HepG2 (cell line): Measurements from ENCODE around the gene OIT3. TPM values are rescaled to one million over a fixed set of nuclear protein-coding genes. Genes with fewer than 3 reads are reported as not detected.

ENCODE experiments used
- HOXA5 ChIP-seq: sonication (generic); formaldehyde crosslinking; IDR thresholded peaks from 2 replicates; pipeline ENCODE4 v1.4.0; 2020; ENCODE audit warnings: missing genetic modification reagents
- MAFK ChIP-seq, 2 experiments: IDR thresholded peaks in 1 of 2; conservative IDR thresholded peaks in 1 of 2; 2 replicates each; pipeline ENCODE4 v1.6.1; 2011; ENCODE audit warnings: improper control_type of control experiment in 2 of 2, low read length in 2 of 2
- NFATC3 ChIP-seq: sonication (generic); formaldehyde crosslinking; IDR thresholded peaks from 2 replicates; pipeline ENCODE4 v1.5.1; 2020; ENCODE audit warnings: mild to moderate bottlenecking, missing genetic modification reagents
- PCBP1 ChIP-seq: fragments of 200-400 bp; formaldehyde crosslinking; IDR thresholded peaks from 2 replicates; pipeline ENCODE4 v1.6.1; 2017; ENCODE audit warnings: mild to moderate bottlenecking, low read depth, low read length, borderline replicate concordance
- PHB2 ChIP-seq: fragments of 450-650 bp; IDR thresholded peaks from 2 replicates; pipeline ENCODE4 v1.6.1; 2018; ENCODE audit not compliant: partially characterized antibody
- SMAD9 ChIP-seq: sonication (generic); formaldehyde crosslinking; IDR thresholded peaks from 2 replicates; pipeline ENCODE4 v1.5.1; 2020; ENCODE audit warnings: mild to moderate bottlenecking, missing genetic modification reagents
- SOX13 ChIP-seq, 3 experiments: fragments of 450-650 bp in 1 of 3; sonication (generic) in 1 of 3; formaldehyde crosslinking in 1 of 3; IDR thresholded peaks in 2 of 3; conservative IDR thresholded peaks in 1 of 3; 2 replicates each; pipeline versions ENCODE4 v1.5.0 to v1.6.1; 2016 to 2020; ENCODE audit warnings: antibody characterized with exemption in 1 of 3, mild to moderate bottlenecking in 1 of 3, missing compliant biosample characterization in 1 of 3, missing genetic modification reagents in 1 of 3, moderate library complexity in 1 of 3
- TCF12 ChIP-seq, 2 experiments: fragments of 450-650 bp in 1 of 2; sonication (generic) in 1 of 2; formaldehyde crosslinking in 1 of 2; IDR thresholded peaks; 2 replicates each; pipeline versions ENCODE4 v1.6.1 to v1.8.0; 2017 to 2022; ENCODE audit warnings: antibody characterized with exemption in 1 of 2, mild to moderate bottlenecking in 1 of 2, missing genetic modification reagents in 1 of 2, moderate library complexity in 1 of 2
- ZNF354B ChIP-seq: sonication (generic); formaldehyde crosslinking; IDR thresholded peaks from 2 replicates; pipeline ENCODE4 v1.8.0; 2022; ENCODE audit warnings: mild to moderate bottlenecking, missing genetic modification reagents
- ZNF737 ChIP-seq: sonication (generic); formaldehyde crosslinking; IDR thresholded peaks from 2 replicates; pipeline ENCODE4 v1.5.0; 2020; ENCODE audit warnings: missing genetic modification reagents, mild to moderate bottlenecking, borderline replicate concordance
- ZNF749 ChIP-seq: sonication (generic); formaldehyde crosslinking; IDR thresholded peaks from 2 replicates; pipeline ENCODE4 v1.8.0; 2022; ENCODE audit warnings: mild to moderate bottlenecking, missing genetic modification reagents, moderate library complexity, borderline replicate concordance
- ZNF780A ChIP-seq: sonication (generic); formaldehyde crosslinking; IDR thresholded peaks from 2 replicates; pipeline ENCODE4 v1.8.0; 2022; ENCODE audit warnings: mild to moderate bottlenecking, missing genetic modification reagents, moderate library complexity
- polyA plus RNA-seq, 8 experiments: library from polyadenylated mRNA; depleted of rRNA in 3 of 8; stranded (reverse) in 7 of 8; unstranded in 1 of 8; fragments of >200 nt; fragmentation: Illumina TruSeq in 4 of 8; extraction: Trizol in 4 of 8; gene quantifications; 2 replicates each; pipeline versions ENCODE4 v1.2.1 to v1.2.3, GENCODE V29; 2011 to 2016; ENCODE audit warnings: low read depth in 4 of 8, missing spikeins in 1 of 8, mixed read lengths in 1 of 8; ENCODE audit not compliant: insufficient read depth in 1 of 8
- total RNA-seq, 5 experiments: library from RNA; depleted of rRNA; stranded (reverse); fragments of >200 nt; fragmentation: Illumina TruSeq; extraction: Trizol; gene quantifications; 2 replicates each; pipeline ENCODE4 v1.2.3, GENCODE V29; 2016; ENCODE audit warnings: low read depth in 1 of 5
- TF ChIP-seq, protein P1 (sequence below): sonication (generic); formaldehyde crosslinking; IDR thresholded peaks from 2 replicates; pipeline ENCODE4 v1.4.0; 2020; ENCODE audit warnings: missing genetic modification reagents
- TF ChIP-seq, protein P2 (sequence below): sonication (generic); formaldehyde crosslinking; IDR thresholded peaks from 2 replicates; pipeline ENCODE4 v1.4.0; 2020; ENCODE audit warnings: missing genetic modification reagents, borderline replicate concordance
- TF ChIP-seq, protein P3 (sequence below): sonication (generic); formaldehyde crosslinking; IDR thresholded peaks from 2 replicates; pipeline ENCODE4 v1.5.1; 2020; ENCODE audit warnings: missing genetic modification reagents, mild to moderate bottlenecking, borderline replicate concordance
- TF ChIP-seq, protein P4 (sequence below): sonication (generic); formaldehyde crosslinking; IDR thresholded peaks from 2 replicates; pipeline ENCODE4 v1.4.0; 2020; ENCODE audit warnings: mild to moderate bottlenecking, missing genetic modification reagents

The OIT3 gene
- total and polyA plus RNA-seq, 2 of the 13 experiments (the other 11 are each of a cell fraction or from before 2014, with no cell fraction given), result not detected

DNA sequence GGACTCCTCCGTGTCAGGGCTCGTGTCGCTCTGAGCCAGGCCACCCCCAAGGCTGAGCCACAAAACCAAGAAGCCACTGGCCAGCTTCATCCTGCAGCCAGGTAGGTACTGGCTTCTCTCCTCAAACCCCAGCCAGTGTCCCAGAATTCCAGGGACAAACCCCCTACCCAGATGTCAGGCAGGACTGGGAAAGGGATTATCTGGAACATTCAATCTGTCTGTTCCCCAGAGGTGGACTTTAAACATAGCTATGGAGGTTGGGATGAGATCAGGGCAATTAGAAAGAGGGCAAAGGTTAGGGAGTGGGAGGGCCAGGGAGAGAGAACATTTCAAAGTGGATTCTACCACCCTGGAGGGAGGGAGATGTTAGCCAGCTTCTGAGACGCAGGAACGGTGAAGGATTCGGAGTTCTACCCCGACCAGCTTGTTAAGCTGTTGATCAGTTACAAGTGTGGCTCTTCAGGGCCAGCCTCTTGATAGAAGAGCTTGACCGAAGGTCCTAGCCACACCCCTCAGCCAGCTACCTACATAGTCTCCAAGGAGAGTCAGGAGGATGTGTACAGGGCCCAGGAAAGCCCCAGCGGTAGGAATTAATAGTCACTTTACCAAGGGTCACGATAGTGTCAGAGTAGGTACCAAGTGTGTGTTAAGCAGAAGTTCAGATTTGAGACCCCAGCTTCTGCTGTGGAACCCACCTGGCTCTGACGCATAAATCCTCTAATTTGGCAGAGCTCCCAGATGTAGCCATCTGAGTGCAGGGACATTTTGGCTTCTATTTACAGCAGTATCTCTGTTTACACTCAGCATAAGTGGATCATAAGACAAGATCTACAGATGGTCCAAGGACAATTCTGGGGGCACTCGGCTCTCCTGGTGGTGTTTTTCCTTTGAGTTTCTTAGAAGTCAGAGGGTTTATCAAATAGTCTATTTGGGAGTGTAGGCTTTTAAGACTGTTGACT is 61.3 kb downstream of the OIT3 start, which contains the start of gene PLA2G12B (continued):
- TF ChIP-seq, protein P1, sequence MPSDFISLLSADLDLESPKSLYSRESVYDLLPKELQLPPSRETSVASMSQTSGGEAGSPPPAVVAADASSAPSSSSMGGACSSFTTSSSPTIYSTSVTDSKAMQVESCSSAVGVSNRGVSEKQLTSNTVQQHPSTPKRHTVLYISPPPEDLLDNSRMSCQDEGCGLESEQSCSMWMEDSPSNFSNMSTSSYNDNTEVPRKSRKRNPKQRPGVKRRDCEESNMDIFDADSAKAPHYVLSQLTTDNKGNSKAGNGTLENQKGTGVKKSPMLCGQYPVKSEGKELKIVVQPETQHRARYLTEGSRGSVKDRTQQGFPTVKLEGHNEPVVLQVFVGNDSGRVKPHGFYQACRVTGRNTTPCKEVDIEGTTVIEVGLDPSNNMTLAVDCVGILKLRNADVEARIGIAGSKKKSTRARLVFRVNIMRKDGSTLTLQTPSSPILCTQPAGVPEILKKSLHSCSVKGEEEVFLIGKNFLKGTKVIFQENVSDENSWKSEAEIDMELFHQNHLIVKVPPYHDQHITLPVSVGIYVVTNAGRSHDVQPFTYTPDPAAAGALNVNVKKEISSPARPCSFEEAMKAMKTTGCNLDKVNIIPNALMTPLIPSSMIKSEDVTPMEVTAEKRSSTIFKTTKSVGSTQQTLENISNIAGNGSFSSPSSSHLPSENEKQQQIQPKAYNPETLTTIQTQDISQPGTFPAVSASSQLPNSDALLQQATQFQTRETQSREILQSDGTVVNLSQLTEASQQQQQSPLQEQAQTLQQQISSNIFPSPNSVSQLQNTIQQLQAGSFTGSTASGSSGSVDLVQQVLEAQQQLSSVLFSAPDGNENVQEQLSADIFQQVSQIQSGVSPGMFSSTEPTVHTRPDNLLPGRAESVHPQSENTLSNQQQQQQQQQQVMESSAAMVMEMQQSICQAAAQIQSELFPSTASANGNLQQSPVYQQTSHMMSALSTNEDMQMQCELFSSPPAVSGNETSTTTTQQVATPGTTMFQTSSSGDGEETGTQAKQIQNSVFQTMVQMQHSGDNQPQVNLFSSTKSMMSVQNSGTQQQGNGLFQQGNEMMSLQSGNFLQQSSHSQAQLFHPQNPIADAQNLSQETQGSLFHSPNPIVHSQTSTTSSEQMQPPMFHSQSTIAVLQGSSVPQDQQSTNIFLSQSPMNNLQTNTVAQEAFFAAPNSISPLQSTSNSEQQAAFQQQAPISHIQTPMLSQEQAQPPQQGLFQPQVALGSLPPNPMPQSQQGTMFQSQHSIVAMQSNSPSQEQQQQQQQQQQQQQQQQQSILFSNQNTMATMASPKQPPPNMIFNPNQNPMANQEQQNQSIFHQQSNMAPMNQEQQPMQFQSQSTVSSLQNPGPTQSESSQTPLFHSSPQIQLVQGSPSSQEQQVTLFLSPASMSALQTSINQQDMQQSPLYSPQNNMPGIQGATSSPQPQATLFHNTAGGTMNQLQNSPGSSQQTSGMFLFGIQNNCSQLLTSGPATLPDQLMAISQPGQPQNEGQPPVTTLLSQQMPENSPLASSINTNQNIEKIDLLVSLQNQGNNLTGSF (CRISPR knock-in tag), result no peak
- no peak for TF ChIP-seq NFATC3 (CRISPR knock-in tag)
- TF ChIP-seq, protein P2, sequence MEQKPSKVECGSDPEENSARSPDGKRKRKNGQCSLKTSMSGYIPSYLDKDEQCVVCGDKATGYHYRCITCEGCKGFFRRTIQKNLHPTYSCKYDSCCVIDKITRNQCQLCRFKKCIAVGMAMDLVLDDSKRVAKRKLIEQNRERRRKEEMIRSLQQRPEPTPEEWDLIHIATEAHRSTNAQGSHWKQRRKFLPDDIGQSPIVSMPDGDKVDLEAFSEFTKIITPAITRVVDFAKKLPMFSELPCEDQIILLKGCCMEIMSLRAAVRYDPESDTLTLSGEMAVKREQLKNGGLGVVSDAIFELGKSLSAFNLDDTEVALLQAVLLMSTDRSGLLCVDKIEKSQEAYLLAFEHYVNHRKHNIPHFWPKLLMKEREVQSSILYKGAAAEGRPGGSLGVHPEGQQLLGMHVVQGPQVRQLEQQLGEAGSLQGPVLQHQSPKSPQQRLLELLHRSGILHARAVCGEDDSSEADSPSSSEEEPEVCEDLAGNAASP (CRISPR knock-in tag), result no peak
- TF ChIP-seq ZNF780A, result no peak
- TF ChIP-seq, protein P3, sequence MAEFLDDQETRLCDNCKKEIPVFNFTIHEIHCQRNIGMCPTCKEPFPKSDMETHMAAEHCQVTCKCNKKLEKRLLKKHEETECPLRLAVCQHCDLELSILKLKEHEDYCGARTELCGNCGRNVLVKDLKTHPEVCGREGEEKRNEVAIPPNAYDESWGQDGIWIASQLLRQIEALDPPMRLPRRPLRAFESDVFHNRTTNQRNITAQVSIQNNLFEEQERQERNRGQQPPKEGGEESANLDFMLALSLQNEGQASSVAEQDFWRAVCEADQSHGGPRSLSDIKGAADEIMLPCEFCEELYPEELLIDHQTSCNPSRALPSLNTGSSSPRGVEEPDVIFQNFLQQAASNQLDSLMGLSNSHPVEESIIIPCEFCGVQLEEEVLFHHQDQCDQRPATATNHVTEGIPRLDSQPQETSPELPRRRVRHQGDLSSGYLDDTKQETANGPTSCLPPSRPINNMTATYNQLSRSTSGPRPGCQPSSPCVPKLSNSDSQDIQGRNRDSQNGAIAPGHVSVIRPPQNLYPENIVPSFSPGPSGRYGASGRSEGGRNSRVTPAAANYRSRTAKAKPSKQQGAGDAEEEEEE, result no peak
- TF ChIP-seq HOXA5, result no peak
- 0 out of 2 replicates have a peak, but pooled peaks have one; percentile 49 for TF ChIP-seq ZNF737 (CRISPR knock-in tag)
- TF ChIP-seq ZNF749 (CRISPR knock-in tag), result no peak
- no peak for TF ChIP-seq SOX13 (IDR thresholded peaks at IDR 0.05)
- no peak for TF ChIP-seq SOX13 (CRISPR knock-in tag; conservative IDR thresholded peaks at IDR 0.05 in 1 of 2, IDR thresholded peaks at IDR 0.05 in 1 of 2)
- TF ChIP-seq, protein P4, sequence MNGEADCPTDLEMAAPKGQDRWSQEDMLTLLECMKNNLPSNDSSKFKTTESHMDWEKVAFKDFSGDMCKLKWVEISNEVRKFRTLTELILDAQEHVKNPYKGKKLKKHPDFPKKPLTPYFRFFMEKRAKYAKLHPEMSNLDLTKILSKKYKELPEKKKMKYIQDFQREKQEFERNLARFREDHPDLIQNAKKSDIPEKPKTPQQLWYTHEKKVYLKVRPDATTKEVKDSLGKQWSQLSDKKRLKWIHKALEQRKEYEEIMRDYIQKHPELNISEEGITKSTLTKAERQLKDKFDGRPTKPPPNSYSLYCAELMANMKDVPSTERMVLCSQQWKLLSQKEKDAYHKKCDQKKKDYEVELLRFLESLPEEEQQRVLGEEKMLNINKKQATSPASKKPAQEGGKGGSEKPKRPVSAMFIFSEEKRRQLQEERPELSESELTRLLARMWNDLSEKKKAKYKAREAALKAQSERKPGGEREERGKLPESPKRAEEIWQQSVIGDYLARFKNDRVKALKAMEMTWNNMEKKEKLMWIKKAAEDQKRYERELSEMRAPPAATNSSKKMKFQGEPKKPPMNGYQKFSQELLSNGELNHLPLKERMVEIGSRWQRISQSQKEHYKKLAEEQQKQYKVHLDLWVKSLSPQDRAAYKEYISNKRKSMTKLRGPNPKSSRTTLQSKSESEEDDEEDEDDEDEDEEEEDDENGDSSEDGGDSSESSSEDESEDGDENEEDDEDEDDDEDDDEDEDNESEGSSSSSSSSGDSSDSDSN (CRISPR knock-in tag), result peak; percentile 33; the same call in 1 of the 2 replicates
- TF ChIP-seq ZNF354B (CRISPR knock-in tag), result no peak
- no peak for TF ChIP-seq PHB2
- TF ChIP-seq TCF12 (IDR thresholded peaks at IDR 0.05), result no peak
- 0 out of 2 replicates have a peak, but pooled peaks have one; percentile 28 for TF ChIP-seq TCF12 (CRISPR knock-in tag; IDR thresholded peaks at IDR 0.05)
- no peak for TF ChIP-seq SMAD9 (CRISPR knock-in tag)
- TF ChIP-seq MAFK (conservative IDR thresholded peaks at IDR 0.05 in 1 of 2, IDR thresholded peaks at IDR 0.05 in 1 of 2; ENCODE audit: low read length in 2 of 2), result no peak
- no peak for TF ChIP-seq PCBP1
